ENCODE data around the gene UNC5C. TPM values are rescaled to one million over a fixed set of nuclear protein-coding genes. Genes with fewer than 3 reads are reported as not detected.

The UNC5C gene
- total and polyA plus RNA-seq, 5 donors from 2014 or later: 0.01 to 0.13 TPM; not detected in 3

DNA sequence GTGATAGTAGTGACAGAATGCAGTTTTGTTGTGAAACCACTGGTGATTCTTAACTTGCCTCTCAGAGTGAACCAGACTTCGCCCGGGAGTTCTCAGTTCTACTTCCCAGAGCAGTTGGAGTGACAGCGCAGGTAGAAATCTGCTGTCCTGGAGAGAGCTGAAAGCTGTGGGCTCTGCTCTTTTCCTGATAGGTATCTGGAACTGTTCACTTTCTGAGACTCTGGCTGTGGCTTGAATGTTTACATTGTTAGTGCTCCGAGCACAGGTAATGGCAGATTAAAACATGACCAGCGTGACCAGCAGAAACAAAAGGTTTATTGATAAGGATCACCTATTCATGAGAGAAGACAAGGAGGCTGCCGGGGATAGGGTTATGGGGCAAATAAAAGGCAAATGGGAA lies 430.3 kb downstream of the UNC5C start:
- Mint-ChIP-seq H3K27me3 (peaks cover 5% of the 10 kb centered on the region), H3K9me3 (no peaks in the 10 kb centered on the region), H3K36me3 (no peaks in the 10 kb centered on the region), H3K4me1 (no peaks in the 10 kb centered on the region), H3K27ac (no peak overlapping the region), H3K4me3 (no peak overlapping the region)
- H3K27ac ChIP-seq (ENCODE audit: insufficient read depth, low read length, poor library complexity, severe bottlenecking): no peak overlapping the region
- H3K36me3 ChIP-seq (ENCODE audit: control insufficient read depth, insufficient read depth, low read length): no peaks in the 10 kb centered on the region
- no peak overlapping the region for H3K4me3 ChIP-seq (ENCODE audit: low read depth, low read length)
- H3K4me1 ChIP-seq (ENCODE audit: control insufficient read depth, insufficient read depth, low read length, poor library complexity, severe bottlenecking): no peaks in the 10 kb centered on the region
- no peaks in the 10 kb centered on the region for H3K27me3 ChIP-seq (ENCODE audit: control insufficient read depth, insufficient read depth, low read length)
- DNase-seq: no peak
- no peak for ATAC-seq (ENCODE audit: low read depth in 2 of 2)
- H3K9me3 ChIP-seq (ENCODE audit: control insufficient read depth in 2 of 2, low read length in 2 of 2): no peaks in the 10 kb centered on the region

DNA sequence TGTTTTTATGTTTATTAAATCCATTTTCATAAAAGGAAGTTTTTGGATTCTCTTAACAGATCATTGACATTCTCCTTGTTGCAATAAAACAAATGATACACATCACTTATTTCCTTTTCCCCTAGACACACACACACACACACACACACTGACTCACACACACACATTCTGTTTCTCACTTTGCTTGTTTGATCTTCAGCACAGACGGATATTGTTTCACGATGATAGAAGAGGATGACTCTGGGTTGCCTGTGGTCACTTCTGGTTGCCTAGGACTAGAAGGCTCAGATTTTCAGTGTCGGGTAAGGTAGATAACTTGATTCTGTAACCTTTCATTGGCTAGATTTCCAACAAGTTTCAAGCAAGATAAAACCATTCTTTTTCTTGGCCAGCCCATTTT lies 434.3 kb downstream of the UNC5C start:
- Mint-ChIP-seq H3K36me3 (no peaks in the 10 kb centered on the region), H3K27me3 (peaks cover 10% of the 10 kb centered on the region), H3K27ac (peak overlapping the region in 1 of 3 donors; percentile 15), H3K9me3 (no peaks in the 10 kb centered on the region), H3K4me1 (no peaks in the 10 kb centered on the region), H3K4me3 (no peak overlapping the region)
- Histone ChIP-seq H3K4me1 (ENCODE audit: control insufficient read depth, insufficient read depth, low read length, poor library complexity, severe bottlenecking) (no peaks in the 10 kb centered on the region), H3K36me3 (ENCODE audit: control insufficient read depth, insufficient read depth, low read length) (no peaks in the 10 kb centered on the region), H3K27ac (ENCODE audit: insufficient read depth, low read length, poor library complexity, severe bottlenecking) (no peak overlapping the region), H3K4me3 (ENCODE audit: low read depth, low read length) (no peak overlapping the region), H3K27me3 (ENCODE audit: control insufficient read depth, insufficient read depth, low read length) (no peaks in the 10 kb centered on the region), H3K9me3 (ENCODE audit: control insufficient read depth in 2 of 2, low read length in 2 of 2) (no peaks in the 10 kb centered on the region)
- ATAC-seq (ENCODE audit: low read depth in 2 of 2) (no peak), DNase-seq (peak in 1 of 3 donors; percentile 2)
